Cardiac muscle cell (in vitro differentiated cells and primary cell): ENCODE measurements around the gene NISCH. TPM values are rescaled to one million over a fixed set of nuclear protein-coding genes. Genes with fewer than 3 reads are reported as not detected.

Source experiments
- DNase-seq, 2 donors: peaks; one replicate each; pipeline versions ENCODE4 v3.0.0 to v3.0.0-alpha.2; 2010 to 2017; ENCODE audit warnings: low read depth in 1 of 2, low spot score in 1 of 2
- H3K27ac ChIP-seq: fragments of 200-600 bp; sonication (generic); 2 replicates; pipeline ENCODE4 v1.5.1; 2016
- H3K27me3 ChIP-seq: fragments of 200-600 bp; sonication (generic); 2 replicates; pipeline ENCODE4 v1.6.0; 2016; ENCODE audit warnings: control low read depth
- H3K36me3 ChIP-seq: fragments of 200-600 bp; sonication (generic); 2 replicates; pipeline ENCODE4 v1.5.1; 2016; ENCODE audit warnings: control low read depth
- H3K4me1 ChIP-seq: fragments of 200-600 bp; sonication (generic); 2 replicates; pipeline ENCODE4 v1.8.1; 2017; ENCODE audit warnings: low read depth, mild to moderate bottlenecking, mixed run types
- H3K4me3 ChIP-seq: fragments of 200-600 bp; sonication (generic); 2 replicates; pipeline ENCODE4 v1.5.1; 2016; ENCODE audit warnings: mild to moderate bottlenecking
- H3K9me3 ChIP-seq: fragments of 200-600 bp; sonication (generic); 2 replicates; pipeline ENCODE4 v1.5.1; 2017; ENCODE audit warnings: low read depth, mild to moderate bottlenecking, control low read depth
- CTCF ChIP-seq: IDR thresholded peaks from 2 replicates; pipeline ENCODE4 v1.5.1; 2012; ENCODE audit warnings: low read depth, mild to moderate bottlenecking, low read length
- polyA plus RNA-seq: library from polyadenylated mRNA; unstranded; fragments of >200 nt; fragmentation: Nextera tagmentation; extraction: Ambion mirVana; gene quantifications from 2 replicates; pipeline ENCODE4 v1.2.1, GENCODE V29; 2016
- total RNA-seq: library from RNA; depleted of rRNA; stranded (reverse); fragments of >200 nt; gene quantifications from 2 replicates; pipeline ENCODE4 v1.2.3, GENCODE V29; 2016

The NISCH gene
- total and polyA plus RNA-seq, 2 experiments from 2014 or later, result 80.8 to 205 TPM

- Histone ChIP-seq H3K27me3 (no peaks in the 10 kb centered on the region), H3K4me1 (no peaks in the 10 kb centered on the region), H3K4me3 (no peak overlapping the region), H3K27ac (no peak overlapping the region), H3K36me3 (peaks cover 91% of the 10 kb centered on the region), H3K9me3 (no peaks in the 10 kb centered on the region)
- no peak for DNase-seq
- no peak for TF ChIP-seq CTCF
These were observed 21.8 kb downstream of the NISCH start for GRCh38 chr3:52477076-52477795.

DNA sequence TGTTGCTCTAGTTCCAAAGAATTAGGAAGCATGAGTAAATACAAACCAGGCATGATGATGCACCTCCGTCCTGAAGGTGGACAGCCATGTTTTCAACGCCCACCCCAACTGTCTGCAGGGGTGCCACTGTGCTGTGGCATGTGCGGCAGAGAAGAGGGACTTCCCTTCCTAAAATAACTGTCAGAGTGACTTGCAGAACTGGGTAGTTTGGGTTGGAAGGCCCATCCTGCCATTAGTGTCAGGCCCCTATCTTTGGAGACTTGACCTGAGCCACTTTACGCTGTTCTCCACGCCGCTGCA lies 22.3 kb downstream of the NISCH start:
- no peak overlapping the region for H3K27ac ChIP-seq
- H3K9me3 ChIP-seq, result no peaks in the 10 kb centered on the region
- peaks cover 91% of the 10 kb centered on the region for H3K36me3 ChIP-seq
- H3K27me3 ChIP-seq, result no peaks in the 10 kb centered on the region
- no peak for TF ChIP-seq CTCF
- no peak overlapping the region for H3K4me3 ChIP-seq
- H3K4me1 ChIP-seq, result peaks cover under 1% of the 10 kb centered on the region
- no peak for DNase-seq

- no peak for DNase-seq
- Histone ChIP-seq H3K4me3 (no peak overlapping the region), H3K9me3 (no peaks in the 10 kb centered on the region), H3K27me3 (no peaks in the 10 kb centered on the region), H3K36me3 (peaks cover 78% of the 10 kb centered on the region), H3K4me1 (peaks cover 16% of the 10 kb centered on the region), H3K27ac (no peak overlapping the region)
- TF ChIP-seq CTCF, result no peak
These were observed 23.9 kb downstream of the NISCH start for GRCh38 chr3:52479037-52479876.

GRCh38 chr3:52479877-52480575 lies 24.6 kb downstream of the NISCH start:
- Histone ChIP-seq H3K27ac (no peak overlapping the region), H3K36me3 (peaks cover 71% of the 10 kb centered on the region)
- DNase-seq, result no peak

More at GRCh38 chr3:52479877-52480575, 24.6 kb downstream of the NISCH start:
- no peaks in the 10 kb centered on the region for H3K27me3 ChIP-seq
- peaks cover 24% of the 10 kb centered on the region for H3K4me1 ChIP-seq
- TF ChIP-seq CTCF, result no peak
- H3K9me3 ChIP-seq, result no peaks in the 10 kb centered on the region
- H3K4me3 ChIP-seq, result no peak overlapping the region
